B cell (primary cell): ENCODE data around the gene PLPP2. TPM values are rescaled to one million over a fixed set of nuclear protein-coding genes. Genes with fewer than 3 reads are reported as not detected.
"Not testable (repeated sequence)": the region's sequence is repeated elsewhere in the genome, so short reads cannot be mapped to it uniquely, and the experiment has no call there.

ENCODE experiments used
- ATAC-seq: fragments of 200-7000 bp; cut with Tn5 transposase; one replicate; pipeline ENCODE4 v1.10.0; 2021; ENCODE audit warnings: low read depth, mild to moderate bottlenecking, moderate number of reproducible peaks, moderate library complexity
- CTCF ChIA-PET: fragments of 350-600 bp; sonication (Branson Sonifier 250); formaldehyde crosslinking; loops from one replicate; lab custom pipeline; 2021; ENCODE audit warnings: antibody characterized with exemption, inconsistent platforms; lab: Charles Lee
- POLR2A ChIA-PET: fragments of 350-600 bp; sonication (Branson Sonifier 250); formaldehyde crosslinking; loops from one replicate; lab custom pipeline; 2021; ENCODE audit warnings: antibody characterized with exemption; lab: Charles Lee
- DNase-seq: peaks from one replicate; pipeline ENCODE4 v3.0.0; 2013
- H2AFZ ChIP-seq: 2 replicates; pipeline ENCODE4 v1.6.1; 2012; ENCODE audit warnings: mild to moderate bottlenecking, low read depth, low read length; ENCODE audit not compliant: insufficient read depth, poor library complexity, severe bottlenecking
- H3K27ac ChIP-seq, 2 donors: 1 replicate in 1 of 2; 2 replicates in 1 of 2; pipeline ENCODE4 v1.5.1; 2012 to 2013; ENCODE audit warnings: low read length in 2 of 2, mild to moderate bottlenecking in 2 of 2, moderate library complexity in 1 of 2
- H3K27me3 ChIP-seq, 4 experiments: fragments of 200-600 bp in 1 of 4; sonication (generic) in 1 of 4; replicated peaks in 1 of 4; 1 replicate in 2 of 4; 2 replicates in 2 of 4; pipeline versions ENCODE4 v1.6.1 to v1.7.0; 2013 to 2016; ENCODE audit warnings: low read length in 3 of 4, mild to moderate bottlenecking in 2 of 4, mixed read lengths in 1 of 4, moderate library complexity in 1 of 4; ENCODE audit not compliant: insufficient read depth in 4 of 4, control insufficient read depth in 3 of 4; ENCODE audit errors: control extremely low read depth in 1 of 4
- H3K36me3 ChIP-seq, 2 experiments: replicated peaks in 1 of 2; 1 replicate in 1 of 2; 2 replicates in 1 of 2; pipeline versions ENCODE4 v1.6.1 to v1.7.1; 2013; ENCODE audit warnings: low read length in 1 of 2; ENCODE audit not compliant: insufficient read depth in 2 of 2, control insufficient read depth in 1 of 2; ENCODE audit errors: control extremely low read depth in 1 of 2, extremely low read depth in 1 of 2
- H3K4me1 ChIP-seq, 2 donors: fragments of 200-600 bp in 1 of 2; sonication (generic) in 1 of 2; 1 replicate in 1 of 2; 2 replicates in 1 of 2; pipeline versions ENCODE4 v1.5.1 to v1.6.1; 2013 to 2017; ENCODE audit warnings: low read length in 2 of 2; ENCODE audit not compliant: control insufficient read depth in 2 of 2, insufficient read depth in 2 of 2
- H3K4me2 ChIP-seq: replicated peaks from 2 replicates; pipeline ENCODE3; 2012; ENCODE audit warnings: mild to moderate bottlenecking, low read depth, low read length; ENCODE audit not compliant: poor library complexity, severe bottlenecking
- H3K4me3 ChIP-seq, 5 experiments: fragments of 200-600 bp in 1 of 5; sonication (generic) in 1 of 5; 1 replicate in 3 of 5; 2 replicates in 2 of 5; pipeline versions ENCODE4 v1.5.1 to v1.7.0; 2011 to 2016; ENCODE audit warnings: low read length in 4 of 5, mild to moderate bottlenecking in 4 of 5, low read depth in 2 of 5, control low read depth in 1 of 5, moderate library complexity in 1 of 5; ENCODE audit not compliant: insufficient read depth in 1 of 5; ENCODE audit errors: control extremely low read depth in 1 of 5, extremely low read depth in 1 of 5
- H3K79me2 ChIP-seq: fragments of 200-600 bp; sonication (generic); one replicate; pipeline ENCODE4 v1.6.0; 2016; ENCODE audit warnings: low read length; ENCODE audit not compliant: control insufficient read depth, insufficient read depth
- H3K9ac ChIP-seq: fragments of 200-600 bp; sonication (generic); 2 replicates; pipeline ENCODE4 v1.6.1; 2017; ENCODE audit warnings: mild to moderate bottlenecking, low read length, moderate library complexity
- H3K9me3 ChIP-seq, 3 donors: one replicate each; pipeline versions ENCODE4 v1.6.1 to v1.7.1; 2013; ENCODE audit warnings: low read length in 2 of 3; ENCODE audit not compliant: control insufficient read depth in 2 of 3, insufficient read depth in 1 of 3; ENCODE audit errors: control extremely low read depth in 1 of 3
- H4K20me1 ChIP-seq: 2 replicates; pipeline ENCODE4 v1.6.0; 2012; ENCODE audit warnings: mild to moderate bottlenecking, low read length; ENCODE audit not compliant: insufficient read depth, control insufficient read depth, poor library complexity, severe bottlenecking
- H3K27ac Mint-ChIP-seq: one replicate; pipeline ENCODE4 v1.8.0; 2021; ENCODE audit warnings: mixed read lengths
- H3K27me3 Mint-ChIP-seq: one replicate; pipeline ENCODE4 v1.8.0; 2021; ENCODE audit warnings: mixed read lengths
- H3K4me1 Mint-ChIP-seq: one replicate; pipeline ENCODE4 v1.8.0; 2021; ENCODE audit warnings: mixed read lengths
- H3K4me3 Mint-ChIP-seq: one replicate; pipeline ENCODE4 v1.8.0; 2021; ENCODE audit warnings: mixed read lengths
- H3K9me3 Mint-ChIP-seq: one replicate; pipeline ENCODE4 v1.8.0; 2022; ENCODE audit warnings: mixed read lengths; ENCODE audit not compliant: insufficient read depth
- EZH2 ChIP-seq: IDR thresholded peaks from 2 replicates; pipeline ENCODE4 v1.6.1; 2012; ENCODE audit warnings: borderline replicate concordance, low read depth, mild to moderate bottlenecking, moderate library complexity, low read length; ENCODE audit not compliant: insufficient read depth, poor library complexity, severe bottlenecking
- WGBS: methylation state at CpG from one replicate; pipeline ENCODE4 v1.1.5; 2013; ENCODE audit warnings: missing lambda C conversion rate; ENCODE audit not compliant: insufficient coverage; 5-methylcytosine and 5-hydroxymethylcytosine counted together
- intact Hi-C: fragments of 100-400 bp; cut with micrococcal nuclease; formaldehyde crosslinking; loops from one replicate; pipeline ENCODE4 v1.10.0; 2022
- polyA plus RNA-seq: library from polyadenylated mRNA; depleted of rRNA; stranded (reverse); fragments of >200 nt; gene quantifications from 2 replicates; pipeline ENCODE4 v1.2.3, GENCODE V29; 2012
- total RNA-seq, 2 donors: library from RNA; stranded (reverse); fragments of 120-200 nt in 1 of 2; gene quantifications; 1 replicate in 1 of 2; 2 replicates in 1 of 2; pipeline versions ENCODE4 v1.2.3 to v1.2.4, GENCODE V29; 2013 to 2022
- TF ChIP-seq, protein P1 (sequence below): fragments of 200-600 bp; IDR thresholded peaks from one replicate; pipeline ENCODE4 v1.8.0; 2022; ENCODE audit warnings: antibody characterized with exemption, mild to moderate bottlenecking

Gene PLPP2
- total and polyA plus RNA-seq, 2 donors (not counting 1 experiment from before 2014, with no cell fraction given) = 0.37 to 1.3 TPM

- Histone ChIP-seq H3K4me1 (peaks cover 6 to 7% of the 10 kb centered on the region in 2 donors), H4K20me1 (no peaks in the 10 kb centered on the region), H3K9me3 (no peaks in the 10 kb centered on the region), H3K79me2 (no peaks in the 10 kb centered on the region), H2AFZ (no peak overlapping the region), H3K4me2 (no peak overlapping the region), H3K4me3 (no peak overlapping the region), H3K27ac (no peak overlapping the region), H3K36me3 (no peaks in the 10 kb centered on the region), H3K9ac (no peak overlapping the region), H3K27me3 (peaks cover 0 to 22% (median 9%) of the 10 kb centered on the region in 4 experiments)
- Mint-ChIP-seq H3K4me1 (peaks cover 10% of the 10 kb centered on the region), H3K27me3 (peaks cover 45% of the 10 kb centered on the region), H3K9me3 (no peaks in the 10 kb centered on the region), H3K4me3 (peak overlapping the region; percentile 32), H3K27ac (no peak overlapping the region)
- TF ChIP-seq EZH2 = no peak
- TF ChIP-seq, protein P1, sequence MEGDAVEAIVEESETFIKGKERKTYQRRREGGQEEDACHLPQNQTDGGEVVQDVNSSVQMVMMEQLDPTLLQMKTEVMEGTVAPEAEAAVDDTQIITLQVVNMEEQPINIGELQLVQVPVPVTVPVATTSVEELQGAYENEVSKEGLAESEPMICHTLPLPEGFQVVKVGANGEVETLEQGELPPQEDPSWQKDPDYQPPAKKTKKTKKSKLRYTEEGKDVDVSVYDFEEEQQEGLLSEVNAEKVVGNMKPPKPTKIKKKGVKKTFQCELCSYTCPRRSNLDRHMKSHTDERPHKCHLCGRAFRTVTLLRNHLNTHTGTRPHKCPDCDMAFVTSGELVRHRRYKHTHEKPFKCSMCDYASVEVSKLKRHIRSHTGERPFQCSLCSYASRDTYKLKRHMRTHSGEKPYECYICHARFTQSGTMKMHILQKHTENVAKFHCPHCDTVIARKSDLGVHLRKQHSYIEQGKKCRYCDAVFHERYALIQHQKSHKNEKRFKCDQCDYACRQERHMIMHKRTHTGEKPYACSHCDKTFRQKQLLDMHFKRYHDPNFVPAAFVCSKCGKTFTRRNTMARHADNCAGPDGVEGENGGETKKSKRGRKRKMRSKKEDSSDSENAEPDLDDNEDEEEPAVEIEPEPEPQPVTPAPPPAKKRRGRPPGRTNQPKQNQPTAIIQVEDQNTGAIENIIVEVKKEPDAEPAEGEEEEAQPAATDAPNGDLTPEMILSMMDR = no peak
- intact Hi-C loops = no loop called here
- POLR2A ChIA-PET = no interaction called here
- CTCF ChIA-PET = no interaction called here
- DNase-seq (no peak), ATAC-seq (no peak)
Measured at GRCh38 chr19:269241-269640, 22.0 kb downstream of the PLPP2 start.

DNA sequence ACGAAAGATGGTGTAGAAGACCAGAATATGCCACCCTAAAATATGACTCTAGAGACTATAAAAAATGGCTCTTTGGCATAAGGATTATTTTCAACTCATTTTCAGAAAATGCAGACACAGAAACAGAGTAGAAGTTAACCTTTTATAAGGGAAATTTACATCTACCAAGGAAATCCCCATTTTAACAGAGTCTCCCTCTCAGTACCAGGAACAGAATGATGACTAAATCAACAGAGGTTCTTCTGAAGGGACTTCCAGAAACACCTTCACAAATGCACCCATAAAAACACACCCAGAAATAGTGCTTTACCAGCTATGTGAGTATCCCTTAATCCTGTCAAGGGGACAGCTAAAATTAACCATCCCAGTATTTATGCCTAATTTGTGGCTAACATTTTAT lies 29.1 kb downstream of the PLPP2 start:
- Histone ChIP-seq H3K79me2 (no peaks in the 10 kb centered on the region), H3K27ac (no peak overlapping the region), H3K4me2 (no peak overlapping the region), H2AFZ (no peak overlapping the region), H3K9ac (no peak overlapping the region), H3K4me3 (no peak overlapping the region), H4K20me1 (no peaks in the 10 kb centered on the region), H3K9me3 (no peaks in the 10 kb centered on the region), H3K27me3 (peaks cover 0 to 15% (median 9%) of the 10 kb centered on the region in 4 experiments), H3K36me3 (no peaks in the 10 kb centered on the region), H3K4me1 (peaks cover 5 to 6% of the 10 kb centered on the region in 2 donors)
- H3K27ac Mint-ChIP-seq = no peak overlapping the region
- H3K4me1 Mint-ChIP-seq = peaks cover 6% of the 10 kb centered on the region
- H3K4me3 Mint-ChIP-seq = no peak overlapping the region
- no CpG with 5 or more reads among the region's 1 CpG for WGBS
- ChIA-PET CTCF (no interaction called here), POLR2A (no interaction called here)
- no peak for ATAC-seq
- H3K9me3 Mint-ChIP-seq = no peaks in the 10 kb centered on the region
- TF ChIP-seq EZH2 = no peak
- TF ChIP-seq, protein P1 = no peak
- intact Hi-C loops = no loop called here
- H3K27me3 Mint-ChIP-seq = peaks cover 47% of the 10 kb centered on the region
- DNase-seq = no peak

GRCh38 chr19:256804-257203 lies 34.4 kb downstream of the PLPP2 start:
- H3K27me3 ChIP-seq, POLR2A ChIA-PET, DNase-seq, H3K4me1 Mint-ChIP-seq, H3K36me3 ChIP-seq, H3K27ac ChIP-seq, H3K27ac Mint-ChIP-seq, H3K9ac ChIP-seq, H3K4me1 ChIP-seq, H3K79me2 ChIP-seq, CTCF ChIA-PET, H3K4me2 ChIP-seq, H3K9me3 Mint-ChIP-seq, H4K20me1 ChIP-seq, intact Hi-C loops, H3K4me3 Mint-ChIP-seq, H2AFZ ChIP-seq, H3K9me3 ChIP-seq, H3K4me3 ChIP-seq, ATAC-seq: not testable (repeated sequence)
- 83% methylated on average over 2 of the region's 3 CpGs for WGBS
- peaks cover 40% of the 10 kb centered on the region for H3K27me3 Mint-ChIP-seq
